Stimulated activated naive B cell treated with anti-CD40 and anti-IgM and Interleukin-4, amounts not matched to agents 10 μg/mL and 1 μg/mL and 100 μg/mL, for 72 hours (primary cell): ENCODE data around the gene HIPK1.

Experiments used
- ATAC-seq, 2 donors: fragments of 150-1000 bp; cut with Tn5 transposase; replicated peaks; 2 replicates each; pipeline ENCODE4 v1.10.0; 2021; ENCODE audit warnings: moderate library complexity in 1 of 2
- DNase-seq: peaks from one replicate; pipeline ENCODE4 v3.0.0; 2021
- H3K27ac Mint-ChIP-seq: one replicate; pipeline ENCODE4 v1.8.0; 2022; ENCODE audit warnings: mild to moderate bottlenecking, mixed read lengths
- H3K27me3 Mint-ChIP-seq, 2 donors: one replicate each; pipeline ENCODE4 v1.8.0; 2022; ENCODE audit warnings: mixed read lengths in 2 of 2
- H3K36me3 Mint-ChIP-seq, 2 donors: one replicate each; pipeline ENCODE4 v1.8.0; 2022; ENCODE audit warnings: mixed read lengths in 2 of 2, mild to moderate bottlenecking in 1 of 2
- H3K4me1 Mint-ChIP-seq, 2 donors: one replicate each; pipeline ENCODE4 v1.8.0; 2022; ENCODE audit warnings: mixed read lengths in 2 of 2, mild to moderate bottlenecking in 1 of 2
- H3K4me3 Mint-ChIP-seq, 2 donors: one replicate each; pipeline ENCODE4 v1.8.0; 2022; ENCODE audit warnings: mild to moderate bottlenecking in 2 of 2, mixed read lengths in 2 of 2, moderate library complexity in 1 of 2
- H3K9me3 Mint-ChIP-seq, 2 donors: one replicate each; pipeline ENCODE4 v1.8.0; 2022; ENCODE audit warnings: mixed read lengths in 2 of 2, mild to moderate bottlenecking in 1 of 2

HIPK1 gene

GRCh38 chr1:113975211-113975895 is 46.2 kb downstream of the HIPK1 start:
- peaks cover 0 to 16% of the 10 kb centered on the region in 2 donors for H3K4me1 Mint-ChIP-seq

GRCh38 chr1:113976609-113977278 is 47.6 kb downstream of the HIPK1 start:
- no peak for DNase-seq
- H3K4me1 Mint-ChIP-seq = peaks cover 0 to 16% of the 10 kb centered on the region in 2 donors
- no peaks in the 10 kb centered on the region for H3K9me3 Mint-ChIP-seq
- peaks cover 21 to 26% of the 10 kb centered on the region in 2 donors for H3K36me3 Mint-ChIP-seq
- peak in 1 of 2 donors; percentile 16 for ATAC-seq
- H3K27ac Mint-ChIP-seq = peak overlapping the region; percentile 59
- no peak overlapping the region for H3K4me3 Mint-ChIP-seq
- no peaks in the 10 kb centered on the region for H3K27me3 Mint-ChIP-seq

More at GRCh38 chr1:113975211-113975895, 46.2 kb downstream of the HIPK1 start:
- Mint-ChIP-seq H3K27me3 (no peaks in the 10 kb centered on the region), H3K27ac (peak overlapping the region; percentile 2), H3K36me3 (peaks cover 22 to 31% of the 10 kb centered on the region in 2 donors), H3K4me3 (no peak overlapping the region), H3K9me3 (no peaks in the 10 kb centered on the region)
- ATAC-seq = peak; percentile 23 to 29
- DNase-seq = no peak

GRCh38 chr1:113977906-113978305 is 48.8 kb downstream of the HIPK1 start:
- Mint-ChIP-seq H3K4me3 (no peak overlapping the region), H3K9me3 (no peaks in the 10 kb centered on the region), H3K27me3 (no peaks in the 10 kb centered on the region), H3K27ac (no peak overlapping the region), H3K4me1 (peaks cover 3 to 21% of the 10 kb centered on the region in 2 donors), H3K36me3 (peaks cover 14 to 21% of the 10 kb centered on the region in 2 donors)
- ATAC-seq (no peak), DNase-seq (no peak)

DNA sequence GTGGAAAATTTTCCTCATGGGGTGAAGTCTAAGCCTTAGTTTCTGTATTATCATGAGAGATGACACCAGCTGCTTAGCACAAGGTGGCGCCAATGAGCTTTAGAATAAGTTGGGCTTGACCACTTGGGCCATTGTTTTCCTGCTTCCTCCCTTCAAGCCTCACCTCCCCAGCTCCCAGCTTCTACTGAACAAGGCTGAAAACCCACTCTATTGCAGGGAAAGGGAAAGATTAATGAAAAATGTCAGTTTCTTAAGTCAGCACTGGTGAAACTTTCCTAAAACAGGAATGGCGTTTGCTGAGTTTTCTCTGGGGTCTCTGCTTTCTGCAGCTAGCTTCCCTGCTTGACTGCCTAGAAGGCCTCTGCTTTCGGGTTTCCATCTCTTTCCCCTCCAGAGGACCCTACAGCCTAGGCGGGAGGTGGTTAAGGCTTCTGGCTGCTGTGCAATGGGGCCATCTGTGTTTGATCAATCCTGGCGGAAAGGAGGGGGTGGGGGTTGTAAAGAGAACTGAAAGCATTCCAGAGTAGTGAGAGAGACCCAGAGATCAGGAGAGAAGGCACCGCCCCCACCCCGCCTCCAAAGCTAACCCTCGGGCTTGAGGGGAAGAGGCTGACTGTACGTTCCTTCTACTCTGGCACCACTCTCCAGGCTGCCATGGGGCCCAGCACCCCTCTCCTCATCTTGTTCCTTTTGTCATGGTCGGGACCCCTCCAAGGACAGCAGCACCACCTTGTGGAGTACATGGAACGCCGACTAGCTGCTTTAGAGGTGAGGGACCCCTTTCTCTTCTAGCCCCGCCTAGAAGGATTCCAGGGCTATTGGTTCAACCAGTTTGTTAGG is 50.0 kb downstream of the HIPK1 start, which contains the start of gene OLFML3:
TSS of gene OLFML3 (plus strand) at position 612 of the 840 bp plus-strand sequence. CDS start at position 655, 43 bp downstream.
- peak; percentile 68 to 69 for ATAC-seq

GRCh38 chr1:113980110-113980509 is 51.0 kb downstream of the HIPK1 start:
- ATAC-seq (no peak), DNase-seq (no peak)
- Mint-ChIP-seq H3K4me3 (no peak overlapping the region), H3K4me1 (peaks cover 3 to 21% of the 10 kb centered on the region in 2 donors), H3K27ac (peak overlapping the region; percentile 11), H3K9me3 (no peaks in the 10 kb centered on the region), H3K36me3 (peaks cover 9 to 10% of the 10 kb centered on the region in 2 donors), H3K27me3 (no peaks in the 10 kb centered on the region)

More for the DNA sequence above, 50.0 kb downstream of the HIPK1 start, which contains the start of gene OLFML3:
- peak within 1 kb of the TSS; percentile 63 for H3K27ac Mint-ChIP-seq
- peak; percentile 11 for DNase-seq
- peaks cover 3 to 21% of the 10 kb centered on the region in 2 donors for H3K4me1 Mint-ChIP-seq
- no peaks in the 10 kb centered on the region for H3K9me3 Mint-ChIP-seq
- no peaks in the 10 kb centered on the region for H3K27me3 Mint-ChIP-seq
- no peak within 1 kb of the TSS for H3K4me3 Mint-ChIP-seq
- H3K36me3 Mint-ChIP-seq = peaks cover 10 to 14% of the 10 kb centered on the region in 2 donors

- DNase-seq = no peak
- no peak overlapping the region for H3K27ac Mint-ChIP-seq
- peak overlapping the region in 1 of 2 donors; percentile 39 for H3K4me3 Mint-ChIP-seq
- peaks cover 0 to 4% of the 10 kb centered on the region in 2 donors for H3K27me3 Mint-ChIP-seq
- no peak for ATAC-seq
- H3K9me3 Mint-ChIP-seq = peaks cover 0 to 2% of the 10 kb centered on the region in 2 donors
- peaks cover 2 to 4% of the 10 kb centered on the region in 2 donors for H3K36me3 Mint-ChIP-seq
- H3K4me1 Mint-ChIP-seq = peaks cover 3 to 15% of the 10 kb centered on the region in 2 donors
Observed at GRCh38 chr1:113981962-113982931, 53.1 kb downstream of the HIPK1 start.

DNA sequence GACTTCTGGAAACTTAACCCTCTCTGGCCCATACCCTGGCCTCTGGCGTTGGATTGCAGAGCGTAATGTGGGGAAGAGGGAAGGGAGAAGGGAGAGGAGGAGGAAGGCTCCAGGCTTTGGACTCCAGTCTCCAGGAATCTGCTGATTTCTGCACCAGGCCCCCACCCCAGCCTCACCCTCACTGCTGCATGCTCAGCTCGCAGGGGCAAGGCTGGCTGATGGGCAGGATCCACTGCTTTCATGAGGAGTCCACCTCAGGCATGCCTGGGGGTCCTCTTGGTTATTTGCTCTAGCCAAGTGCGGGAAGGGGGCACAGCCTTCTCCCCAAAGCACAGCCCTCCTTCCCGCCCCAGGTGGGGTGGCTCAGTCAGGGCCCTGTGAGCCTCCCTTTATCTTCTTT is 53.8 kb downstream of the HIPK1 start:
- ATAC-seq = no peak
- peaks cover 0 to 4% of the 10 kb centered on the region in 2 donors for H3K27me3 Mint-ChIP-seq
- peaks cover 3 to 15% of the 10 kb centered on the region in 2 donors for H3K4me1 Mint-ChIP-seq

DNA sequence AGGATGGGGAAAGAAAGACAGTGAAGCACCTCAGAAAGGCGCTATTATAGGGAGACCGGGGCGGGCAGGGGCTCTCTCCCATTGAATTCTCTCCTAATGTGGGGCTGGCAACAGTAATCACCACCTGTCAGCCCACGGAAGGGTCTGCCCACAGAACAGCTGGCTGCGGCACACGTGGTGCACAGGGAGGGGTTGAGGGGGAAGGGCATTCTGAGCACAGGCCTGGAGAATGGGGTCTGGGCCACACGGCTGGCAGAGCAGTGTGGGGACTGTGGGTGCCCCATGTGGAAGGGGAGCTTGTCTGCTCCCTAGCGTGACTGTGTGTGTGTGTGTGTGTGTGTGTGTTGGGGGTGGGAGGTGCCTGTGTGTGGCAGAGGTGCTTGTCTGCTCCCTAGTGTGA is 54.3 kb downstream of the HIPK1 start:
- ATAC-seq = no peak
- H3K4me3 Mint-ChIP-seq = no peak overlapping the region
- no peak overlapping the region for H3K27ac Mint-ChIP-seq

More for the DNA sequence above, 53.8 kb downstream of the HIPK1 start:
- Mint-ChIP-seq H3K4me3 (peak overlapping the region in 1 of 2 donors; percentile 39), H3K9me3 (peaks cover 0 to 2% of the 10 kb centered on the region in 2 donors), H3K27ac (no peak overlapping the region), H3K36me3 (peaks cover 2 to 4% of the 10 kb centered on the region in 2 donors)
- DNase-seq = no peak

GRCh38 chr1:113983826-113984225 is 54.7 kb downstream of the HIPK1 start:
- Mint-ChIP-seq H3K27me3 (peaks cover 0 to 5% of the 10 kb centered on the region in 2 donors), H3K9me3 (peaks cover 2 to 3% of the 10 kb centered on the region in 2 donors), H3K4me3 (no peak overlapping the region), H3K36me3 (peaks cover 2 to 4% of the 10 kb centered on the region in 2 donors), H3K27ac (no peak overlapping the region), H3K4me1 (peaks cover 3 to 10% of the 10 kb centered on the region in 2 donors)
- no peak for DNase-seq
- ATAC-seq = no peak

More for the DNA sequence above, 54.3 kb downstream of the HIPK1 start:
- peaks cover 2 to 4% of the 10 kb centered on the region in 2 donors for H3K36me3 Mint-ChIP-seq
- no peak for DNase-seq
- peaks cover 3 to 15% of the 10 kb centered on the region in 2 donors for H3K4me1 Mint-ChIP-seq
- peaks cover 0 to 2% of the 10 kb centered on the region in 2 donors for H3K9me3 Mint-ChIP-seq
- H3K27me3 Mint-ChIP-seq = peaks cover 0 to 4% of the 10 kb centered on the region in 2 donors

GRCh38 chr1:113984710-113985109 is 55.6 kb downstream of the HIPK1 start:
- H3K4me3 Mint-ChIP-seq = no peak overlapping the region
- peaks cover 2 to 4% of the 10 kb centered on the region in 2 donors for H3K36me3 Mint-ChIP-seq
- peaks cover 3 to 5% of the 10 kb centered on the region in 2 donors for H3K4me1 Mint-ChIP-seq
- no peak overlapping the region for H3K27ac Mint-ChIP-seq
- H3K27me3 Mint-ChIP-seq = peaks cover under 1 to 10% of the 10 kb centered on the region in 2 donors
- H3K9me3 Mint-ChIP-seq = peaks cover 5 to 6% of the 10 kb centered on the region in 2 donors
- ATAC-seq (no peak), DNase-seq (no peak)

- H3K4me3 Mint-ChIP-seq = no peak overlapping the region
- ATAC-seq (no peak), DNase-seq (no peak)
- peaks cover 0 to 4% of the 10 kb centered on the region in 2 donors for H3K36me3 Mint-ChIP-seq
- H3K9me3 Mint-ChIP-seq = peaks cover 5 to 6% of the 10 kb centered on the region in 2 donors
- H3K27ac Mint-ChIP-seq = no peak overlapping the region
- H3K27me3 Mint-ChIP-seq = peaks cover 16 to 17% of the 10 kb centered on the region in 2 donors
- H3K4me1 Mint-ChIP-seq = peaks cover 3 to 5% of the 10 kb centered on the region in 2 donors
Observed at GRCh38 chr1:113986802-113987201, 57.7 kb downstream of the HIPK1 start.

- Mint-ChIP-seq H3K9me3 (peaks cover 5 to 6% of the 10 kb centered on the region in 2 donors), H3K4me3 (no peak overlapping the region), H3K27me3 (peaks cover 16 to 17% of the 10 kb centered on the region in 2 donors), H3K4me1 (peaks cover 3 to 5% of the 10 kb centered on the region in 2 donors), H3K27ac (no peak overlapping the region), H3K36me3 (peaks cover 0 to 4% of the 10 kb centered on the region in 2 donors)
- DNase-seq (no peak), ATAC-seq (no peak)
Observed at GRCh38 chr1:113987259-113987658, 58.1 kb downstream of the HIPK1 start.

- DNase-seq = no peak
- Mint-ChIP-seq H3K36me3 (peaks cover 5 to 13% of the 10 kb centered on the region in 2 donors), H3K27me3 (peaks cover 23% of the 10 kb centered on the region in 2 donors), H3K4me3 (no peak overlapping the region), H3K4me1 (no peaks in the 10 kb centered on the region), H3K27ac (no peak overlapping the region), H3K9me3 (peaks cover 21 to 26% of the 10 kb centered on the region in 2 donors)
- no peak for ATAC-seq
Observed at GRCh38 chr1:113990530-113990929, 61.4 kb downstream of the HIPK1 start.
